MM.1S (cell line): ENCODE results near the gene LRRC8B.

Experiments used
- DNase-seq: peaks from one replicate; pipeline ENCODE4 v3.0.0-alpha.2; 2015
- H2AFZ ChIP-seq: fragments of 300-600 bp; sonication (generic); 2 replicates; pipeline ENCODE4 v1.6.0; 2016; ENCODE audit warnings: antibody characterized with exemption, low read length
- H3F3A ChIP-seq: fragments of 300-600 bp; sonication (generic); 2 replicates; pipeline ENCODE4 v1.6.1; 2016; ENCODE audit warnings: mild to moderate bottlenecking, antibody characterized with exemption, low read length, moderate library complexity, mixed read lengths; ENCODE audit not compliant: insufficient read depth
- H3K27ac ChIP-seq: fragments of 300-600 bp; sonication (generic); 2 replicates; pipeline ENCODE4 v1.5.1; 2016; ENCODE audit warnings: mild to moderate bottlenecking, low read length
- H3K27me3 ChIP-seq: fragments of 300-600 bp; sonication (generic); replicated peaks from 2 replicates; pipeline ENCODE4 v1.6.0; 2016; ENCODE audit warnings: low read length; ENCODE audit not compliant: insufficient read depth
- H3K36me3 ChIP-seq: fragments of 300-600 bp; sonication (generic); replicated peaks from 2 replicates; pipeline ENCODE4 v1.6.1; 2016; ENCODE audit warnings: mild to moderate bottlenecking, low read length, mixed read lengths; ENCODE audit not compliant: insufficient read depth
- H3K4me1 ChIP-seq: fragments of 300-600 bp; sonication (generic); 2 replicates; pipeline ENCODE4 v1.6.1; 2016; ENCODE audit warnings: low read length, mixed read lengths
- H3K4me2 ChIP-seq: fragments of 300-600 bp; sonication (generic); 2 replicates; pipeline ENCODE4 v1.6.0; 2016; ENCODE audit warnings: low read depth, low read length
- H3K4me3 ChIP-seq: fragments of 300-600 bp; sonication (generic); 2 replicates; pipeline ENCODE4 v1.5.1; 2016; ENCODE audit warnings: low read length, mixed read lengths
- H3K79me2 ChIP-seq: fragments of 300-600 bp; sonication (generic); 2 replicates; pipeline ENCODE4 v1.6.1; 2016; ENCODE audit warnings: mixed run types, low read length, mixed read lengths
- H3K9ac ChIP-seq: fragments of 300-600 bp; sonication (generic); 2 replicates; pipeline ENCODE4 v1.6.1; 2016; ENCODE audit warnings: low read length, mixed read lengths
- H3K9me2 ChIP-seq: fragments of 300-600 bp; sonication (generic); replicated peaks from 2 replicates; pipeline ENCODE4 v1.6.1; 2016; ENCODE audit warnings: mild to moderate bottlenecking, low read length, mixed read lengths; ENCODE audit not compliant: insufficient read depth
- H3K9me3 ChIP-seq: fragments of 300-600 bp; sonication (generic); replicated peaks from 2 replicates; pipeline ENCODE4 v1.6.1; 2016; ENCODE audit warnings: mild to moderate bottlenecking, low read length, mixed read lengths; ENCODE audit not compliant: insufficient read depth
- H4K20me1 ChIP-seq: fragments of 300-600 bp; sonication (generic); 2 replicates; pipeline ENCODE4 v1.6.1; 2016; ENCODE audit warnings: mild to moderate bottlenecking, low read length, moderate library complexity, mixed read lengths; ENCODE audit not compliant: insufficient read depth
- EZH2 ChIP-seq: fragments of 300-600 bp; sonication (generic); optimal IDR thresholded peaks from 2 replicates; pipeline ENCODE3; 2017; ENCODE audit warnings: low read depth, mild to moderate bottlenecking, antibody characterized with exemption, low read length, mixed read lengths
- EZH2phosphoT487 ChIP-seq: fragments of 300-600 bp; sonication (generic); IDR thresholded peaks from 2 replicates; pipeline ENCODE4 v1.6.1; 2018; ENCODE audit warnings: antibody characterized with exemption, low read length
- TF ChIP-seq, protein P1 (sequence below): fragments of 300-600 bp; sonication (generic); IDR thresholded peaks from 2 replicates; pipeline ENCODE4 v1.5.1; 2016; ENCODE audit warnings: antibody characterized with exemption, low read length, mixed read lengths

Gene LRRC8B

GRCh38 chr1:89528382-89528780, 3.8 kb downstream of the LRRC8B start:
- no peaks in the 10 kb centered on the region for H3K36me3 ChIP-seq
- no peak overlapping the region for H3K4me2 ChIP-seq
- no peak overlapping the region for H3K4me3 ChIP-seq
- no peaks in the 10 kb centered on the region for H4K20me1 ChIP-seq
- 0 out of 2 replicates have a peak, but pooled peaks cover 3% of the 10 kb centered on the region for H3K79me2 ChIP-seq
- peaks cover 13% of the 10 kb centered on the region; the same call in 1 of the 2 replicates for H3K4me1 ChIP-seq
- no peak overlapping the region for H3K9ac ChIP-seq
- no peaks in the 10 kb centered on the region for H3K9me3 ChIP-seq
- no peak overlapping the region for H2AFZ ChIP-seq
- H3K9me2 ChIP-seq, result no peaks in the 10 kb centered on the region
- no peak for DNase-seq
- TF ChIP-seq EZH2phosphoT487 (no peak), EZH2 (no peak)
- TF ChIP-seq, protein P1, sequence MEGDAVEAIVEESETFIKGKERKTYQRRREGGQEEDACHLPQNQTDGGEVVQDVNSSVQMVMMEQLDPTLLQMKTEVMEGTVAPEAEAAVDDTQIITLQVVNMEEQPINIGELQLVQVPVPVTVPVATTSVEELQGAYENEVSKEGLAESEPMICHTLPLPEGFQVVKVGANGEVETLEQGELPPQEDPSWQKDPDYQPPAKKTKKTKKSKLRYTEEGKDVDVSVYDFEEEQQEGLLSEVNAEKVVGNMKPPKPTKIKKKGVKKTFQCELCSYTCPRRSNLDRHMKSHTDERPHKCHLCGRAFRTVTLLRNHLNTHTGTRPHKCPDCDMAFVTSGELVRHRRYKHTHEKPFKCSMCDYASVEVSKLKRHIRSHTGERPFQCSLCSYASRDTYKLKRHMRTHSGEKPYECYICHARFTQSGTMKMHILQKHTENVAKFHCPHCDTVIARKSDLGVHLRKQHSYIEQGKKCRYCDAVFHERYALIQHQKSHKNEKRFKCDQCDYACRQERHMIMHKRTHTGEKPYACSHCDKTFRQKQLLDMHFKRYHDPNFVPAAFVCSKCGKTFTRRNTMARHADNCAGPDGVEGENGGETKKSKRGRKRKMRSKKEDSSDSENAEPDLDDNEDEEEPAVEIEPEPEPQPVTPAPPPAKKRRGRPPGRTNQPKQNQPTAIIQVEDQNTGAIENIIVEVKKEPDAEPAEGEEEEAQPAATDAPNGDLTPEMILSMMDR, result no peak
- H3K27me3 ChIP-seq, result no peaks in the 10 kb centered on the region
- 0 out of 2 replicates have a peak, but pooled peaks cover 3% of the 10 kb centered on the region for H3F3A ChIP-seq
- H3K27ac ChIP-seq, result no peak overlapping the region

DNA sequence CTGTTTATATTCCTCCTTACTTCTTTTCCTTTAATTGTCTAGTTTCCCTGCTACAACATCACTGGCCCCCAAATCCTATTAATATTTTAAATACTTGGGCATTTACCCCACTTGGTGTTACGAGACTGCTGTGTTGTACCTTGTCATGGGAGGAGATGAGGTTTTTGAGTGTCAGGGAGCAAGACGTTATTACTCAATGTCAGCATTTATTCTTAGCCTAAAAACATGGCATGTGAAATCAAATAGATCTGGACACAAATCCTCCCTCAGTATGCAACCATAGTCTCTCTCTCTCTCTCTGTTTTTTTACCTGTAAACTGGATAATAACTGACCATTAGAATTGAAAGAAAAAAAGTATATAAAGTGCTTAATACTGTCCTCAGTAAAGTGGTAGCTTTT, 4.6 kb downstream of the LRRC8B start:
- Histone ChIP-seq H3K79me2 (0 out of 2 replicates have a peak, but pooled peaks cover 3% of the 10 kb centered on the region), H3K36me3 (no peaks in the 10 kb centered on the region), H3K4me3 (no peak overlapping the region), H3K4me1 (peaks cover 13% of the 10 kb centered on the region; the same call in 1 of the 2 replicates), H3K9me3 (no peaks in the 10 kb centered on the region), H3K9ac (no peak overlapping the region), H2AFZ (no peak overlapping the region), H3K4me2 (no peak overlapping the region), H3K27me3 (no peaks in the 10 kb centered on the region), H3K27ac (no peak overlapping the region), H4K20me1 (no peaks in the 10 kb centered on the region), H3K9me2 (no peaks in the 10 kb centered on the region), H3F3A (0 out of 2 replicates have a peak, but pooled peaks cover 3% of the 10 kb centered on the region)
- no peak for DNase-seq
- TF ChIP-seq EZH2 (no peak), EZH2phosphoT487 (no peak)
- TF ChIP-seq, protein P1, result no peak

DNA sequence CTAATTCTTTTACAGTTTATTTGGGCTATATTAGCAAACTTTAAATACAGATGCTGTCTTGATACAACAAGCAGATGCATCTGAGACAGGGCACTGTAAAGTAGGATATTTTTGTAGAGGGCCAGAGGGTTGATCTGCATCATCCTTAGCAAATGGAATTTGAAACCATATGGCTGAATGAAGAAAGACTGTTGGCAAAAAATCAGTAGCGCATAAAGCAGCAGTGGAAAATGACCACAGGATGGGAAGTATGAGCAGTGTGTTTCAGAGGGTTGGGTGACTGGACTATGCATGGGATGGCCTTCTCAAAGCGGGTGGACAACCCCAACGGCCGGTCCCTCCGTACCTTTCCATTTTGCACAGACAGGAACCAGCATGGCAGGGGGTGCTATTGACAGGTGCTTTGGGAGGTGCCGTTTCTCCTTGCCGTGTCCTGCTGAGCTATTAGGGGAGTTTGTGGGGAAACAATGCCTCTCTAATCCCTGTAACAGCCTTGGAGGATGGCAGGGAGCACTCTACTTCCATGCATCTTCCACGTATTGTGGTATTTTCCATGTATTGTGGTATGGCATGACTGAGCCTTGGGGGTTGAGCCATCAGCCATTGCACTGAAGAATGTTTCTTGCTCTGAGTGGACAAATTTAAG, 5.9 kb downstream of the LRRC8B start:
- 0 out of 2 replicates have a peak, but pooled peaks cover under 1% of the 10 kb centered on the region for H3F3A ChIP-seq
- no peak overlapping the region for H2AFZ ChIP-seq
- no peak overlapping the region for H3K4me3 ChIP-seq
- H3K27me3 ChIP-seq, result no peaks in the 10 kb centered on the region
- no peak overlapping the region for H3K9ac ChIP-seq
- no peaks in the 10 kb centered on the region for H3K9me3 ChIP-seq
- no peak overlapping the region for H3K4me2 ChIP-seq
- no peaks in the 10 kb centered on the region for H3K36me3 ChIP-seq
- no peaks in the 10 kb centered on the region for H3K9me2 ChIP-seq
- H3K4me1 ChIP-seq, result peaks cover 12% of the 10 kb centered on the region; the same call in 1 of the 2 replicates
- no peaks in the 10 kb centered on the region for H4K20me1 ChIP-seq
- H3K27ac ChIP-seq, result no peak overlapping the region
- no peak for TF ChIP-seq EZH2phosphoT487
- TF ChIP-seq EZH2, result no peak
- TF ChIP-seq, protein P1, result no peak
- H3K79me2 ChIP-seq, result 0 out of 2 replicates have a peak, but pooled peaks cover 3% of the 10 kb centered on the region
- no peak for DNase-seq
